Inflammatory macrophage treated with lipopolysaccharide for 4 hours (primary cell): ENCODE measurements around the gene INTS6L.
"Not testable (repeated sequence)": the region's sequence is repeated elsewhere in the genome, so short reads cannot be mapped to it uniquely, and the experiment has no call there.

Experiments
- DNase-seq: peaks from one replicate; pipeline ENCODE4 v3.0.0-alpha.2; 2020

INTS6L gene

DNA sequence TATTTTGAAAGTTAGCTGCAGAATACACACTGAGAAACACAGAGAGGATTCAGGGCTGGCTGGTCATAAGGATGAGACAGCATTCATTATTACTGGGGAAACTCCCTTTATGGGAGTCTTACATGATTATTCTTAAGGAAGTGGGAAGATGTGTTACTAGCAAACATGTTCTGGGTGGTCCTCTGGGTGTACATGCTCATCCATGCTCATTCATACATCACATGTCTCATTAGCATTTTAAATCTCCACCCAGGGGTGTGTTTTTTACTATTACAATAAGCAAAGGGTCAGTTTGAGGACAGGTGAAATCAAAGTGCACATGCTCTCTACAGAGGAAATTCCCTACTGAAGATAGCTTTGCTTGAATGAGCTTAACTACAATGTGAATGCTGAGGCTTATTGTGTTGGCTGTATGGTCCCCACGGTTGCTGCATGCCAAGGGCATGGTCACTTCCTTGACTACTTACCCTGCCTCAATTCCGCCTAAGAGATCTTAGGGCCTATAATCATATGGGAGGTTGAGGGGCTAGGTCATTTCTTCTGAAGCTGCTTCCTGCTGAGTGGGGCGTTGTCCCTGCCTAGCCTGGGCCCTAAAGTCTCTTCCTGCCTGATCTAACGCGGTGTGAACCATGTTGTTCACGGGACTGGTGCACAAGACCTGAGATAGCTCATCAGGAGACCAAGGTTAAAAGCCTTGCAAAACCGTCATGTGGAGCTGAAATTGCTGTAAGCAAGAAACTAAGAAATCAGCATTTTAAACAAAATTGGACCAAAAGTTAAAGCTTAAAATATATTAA, 104.1 kb downstream of the INTS6L start:
- DNase-seq = not testable (repeated sequence)

DNA sequence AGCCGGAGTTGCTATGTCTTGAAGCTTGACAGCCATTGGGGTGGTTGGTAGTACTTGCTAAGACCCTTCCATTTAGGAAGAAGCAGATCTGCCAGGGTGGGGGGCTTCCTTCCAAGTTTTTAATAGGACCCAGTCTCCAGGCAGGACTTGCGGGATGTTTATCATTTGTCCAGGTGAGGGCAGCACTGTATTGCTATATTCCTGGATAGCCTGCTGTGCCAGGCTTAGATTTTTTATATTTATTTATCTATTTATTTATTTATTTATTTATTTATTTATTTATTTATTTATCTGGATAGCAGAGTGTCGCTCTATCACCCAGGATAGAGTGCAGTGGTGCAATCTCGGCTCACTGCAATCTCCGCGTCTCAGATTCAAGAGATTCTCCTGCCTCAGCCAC, 105.5 kb downstream of the INTS6L start:
- DNase-seq = no peak

DNA sequence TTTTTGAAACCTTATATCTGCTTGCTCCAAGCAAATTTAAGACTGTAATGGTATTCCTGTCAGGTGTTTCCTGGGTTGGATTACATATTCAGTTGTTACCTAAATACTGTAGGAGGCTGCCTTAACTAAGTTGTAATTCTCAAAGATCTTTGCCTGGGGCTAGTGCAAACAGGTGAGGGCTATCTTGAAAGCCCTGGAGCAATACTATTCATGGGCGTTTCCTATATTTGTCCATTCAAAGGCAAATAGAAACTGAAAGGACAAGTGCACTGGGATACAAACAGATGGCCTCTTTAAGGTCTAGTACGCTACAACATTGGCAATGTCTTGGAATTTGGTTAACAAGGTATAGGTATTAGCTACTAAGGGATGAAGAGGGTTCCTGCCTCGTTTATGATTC, 108.9 kb downstream of the INTS6L start:
- DNase-seq = no peak
